GM23248 (cell line): ENCODE measurements around the gene TPST1. TPM values are rescaled to one million over a fixed set of nuclear protein-coding genes. Genes with fewer than 3 reads are reported as not detected.
A peak's percentile ranks its signal among the peaks of the same experiment; 100 is the strongest.

ENCODE experiments used
- DNase-seq: peaks from one replicate; pipeline ENCODE4 v3.0.0-alpha.2; 2015
- H2AFZ ChIP-seq: fragments of 200-600 bp; sonication (generic); 2 replicates; pipeline ENCODE4 v1.6.1; 2016; ENCODE audit warnings: antibody characterized with exemption
- H3F3A ChIP-seq: fragments of 200-600 bp; sonication (generic); 2 replicates; pipeline ENCODE4 v1.6.1; 2016; ENCODE audit warnings: mild to moderate bottlenecking, antibody characterized with exemption, mixed run types; ENCODE audit not compliant: insufficient read depth
- H3K27ac ChIP-seq: fragments of 200-600 bp; sonication (generic); 2 replicates; pipeline ENCODE4 v1.5.1; 2016; ENCODE audit warnings: mild to moderate bottlenecking
- H3K27me3 ChIP-seq: fragments of 200-600 bp; sonication (generic); replicated peaks from 2 replicates; pipeline ENCODE4 v1.6.1; 2016; ENCODE audit warnings: mild to moderate bottlenecking; ENCODE audit not compliant: insufficient read depth
- H3K36me3 ChIP-seq: fragments of 200-600 bp; sonication (generic); 2 replicates; pipeline ENCODE4 v1.6.1; 2016; ENCODE audit warnings: low read depth, mild to moderate bottlenecking
- H3K4me1 ChIP-seq: fragments of 200-600 bp; sonication (generic); 2 replicates; pipeline ENCODE4 v1.6.1; 2016; ENCODE audit warnings: mild to moderate bottlenecking; ENCODE audit not compliant: insufficient read depth
- H3K4me2 ChIP-seq: fragments of 200-600 bp; sonication (generic); one replicate; pipeline ENCODE4 v1.6.1; 2016; ENCODE audit warnings: mild to moderate bottlenecking; ENCODE audit not compliant: unreplicated experiment
- H3K4me3 ChIP-seq: fragments of 200-600 bp; sonication (generic); 2 replicates; pipeline ENCODE4 v1.5.1; 2016; ENCODE audit warnings: mild to moderate bottlenecking
- H3K79me2 ChIP-seq: fragments of 200-600 bp; sonication (generic); 2 replicates; pipeline ENCODE4 v1.6.1; 2016; ENCODE audit warnings: mild to moderate bottlenecking; ENCODE audit not compliant: insufficient read depth
- H3K9ac ChIP-seq: fragments of 200-600 bp; sonication (generic); 2 replicates; pipeline ENCODE4 v1.6.1; 2016; ENCODE audit warnings: mild to moderate bottlenecking
- H3K9me2 ChIP-seq: fragments of 200-600 bp; sonication (generic); 2 replicates; pipeline ENCODE4 v1.6.1; 2016; ENCODE audit warnings: mixed run types, mild to moderate bottlenecking, moderate library complexity; ENCODE audit not compliant: insufficient read depth
- H3K9me3 ChIP-seq: fragments of 200-600 bp; sonication (generic); one replicate; pipeline ENCODE4 v1.6.1; 2017; ENCODE audit warnings: low read depth
- H4K20me1 ChIP-seq: fragments of 200-600 bp; sonication (generic); 2 replicates; pipeline ENCODE4 v1.6.0; 2016; ENCODE audit not compliant: insufficient read depth
- EZH2 ChIP-seq: fragments of 200-600 bp; sonication (generic); IDR thresholded peaks from 2 replicates; pipeline ENCODE4 v1.6.1; 2018; ENCODE audit warnings: antibody characterized with exemption, mild to moderate bottlenecking; ENCODE audit not compliant: insufficient read depth, poor library complexity, severe bottlenecking
- EZH2phosphoT487 ChIP-seq: fragments of 200-600 bp; sonication (generic); IDR thresholded peaks from 2 replicates; pipeline ENCODE4 v1.6.1; 2018; ENCODE audit warnings: antibody characterized with exemption, moderate library complexity, mild to moderate bottlenecking, low read depth; ENCODE audit not compliant: insufficient read depth
- WGBS, 2 experiments: methylation state at CpG; one replicate each; pipeline ENCODE4 v1.1.6; 2015 to 2017; ENCODE audit warnings: low lambda C conversion rate in 2 of 2, low coverage in 1 of 2; ENCODE audit errors: missing lambda C conversion rate in 2 of 2; 5-methylcytosine and 5-hydroxymethylcytosine counted together
- in situ Hi-C: fragments of 300-500 bp; cut with MboI; formaldehyde crosslinking; loops from 2 replicates; pipeline ENCODE4 v1.15.0; 2020
- polyA plus RNA-seq: library from polyadenylated mRNA; unstranded; fragments of >200 nt; fragmentation: Nextera tagmentation; extraction: Ambion mirVana; gene quantifications from 2 replicates; pipeline ENCODE4 v1.2.1, GENCODE V29; 2016
- total RNA-seq: library from RNA; depleted of rRNA; stranded (reverse); fragments of >200 nt; shearing (Covaris generic); gene quantifications from 2 replicates; pipeline ENCODE4 v1.2.3, GENCODE V29; 2014

Gene TPST1
- total and polyA plus RNA-seq, 2 experiments from 2014 or later, result 54.1 to 57.0 TPM

- peaks cover 48% of the 10 kb centered on the region for H3F3A ChIP-seq
- peak; percentile 87 for DNase-seq
- no peaks in the 10 kb centered on the region for H3K9me2 ChIP-seq
- H3K4me3 ChIP-seq, result peak overlapping the region; percentile 50
- TF ChIP-seq EZH2, result no peak
- no peak for TF ChIP-seq EZH2phosphoT487
- H3K4me1 ChIP-seq, result peaks cover 60% of the 10 kb centered on the region
- no peak overlapping the region for H2AFZ ChIP-seq
- H3K79me2 ChIP-seq, result peaks cover 89% of the 10 kb centered on the region
- no peaks in the 10 kb centered on the region for H4K20me1 ChIP-seq
- H3K27me3 ChIP-seq, result no peaks in the 10 kb centered on the region
- H3K9ac ChIP-seq, result peak overlapping the region; percentile 52
- no peaks in the 10 kb centered on the region for H3K9me3 ChIP-seq
- H3K36me3 ChIP-seq, result no peaks in the 10 kb centered on the region
- in situ Hi-C loops, result no loop called here
- peak overlapping the region; percentile 84 for H3K4me2 ChIP-seq
- peak overlapping the region; percentile 85 for H3K27ac ChIP-seq
Observed at GRCh38 chr7:66255534-66256100, 50.5 kb downstream of the TPST1 start.

GRCh38 chr7:66256281-66256680 lies 51.1 kb downstream of the TPST1 start:
- Histone ChIP-seq H3F3A (peaks cover 43% of the 10 kb centered on the region), H3K27ac (peak overlapping the region; percentile 85), H3K27me3 (no peaks in the 10 kb centered on the region), H3K4me3 (no peak overlapping the region), H3K9me2 (no peaks in the 10 kb centered on the region), H3K4me2 (peak overlapping the region; percentile 84), H3K9me3 (no peaks in the 10 kb centered on the region), H3K36me3 (no peaks in the 10 kb centered on the region), H3K79me2 (peaks cover 89% of the 10 kb centered on the region), H3K4me1 (peaks cover 60% of the 10 kb centered on the region), H4K20me1 (no peaks in the 10 kb centered on the region), H3K9ac (no peak overlapping the region), H2AFZ (no peak overlapping the region)
- no peak for TF ChIP-seq EZH2
- TF ChIP-seq EZH2phosphoT487, result no peak
- 50 to 55% methylated on average over 1 of the region's 1 CpG for WGBS, 2 experiments
- DNase-seq, result no peak
- in situ Hi-C loops, result no loop called here

GRCh38 chr7:66257481-66257880 lies 52.3 kb downstream of the TPST1 start:
- Histone ChIP-seq H3K4me3 (no peak overlapping the region), H3K27ac (peak overlapping the region; percentile 49; the same call in 1 of the 2 replicates), H3K9me3 (no peaks in the 10 kb centered on the region), H3K9me2 (no peaks in the 10 kb centered on the region), H3K9ac (no peak overlapping the region), H3K27me3 (no peaks in the 10 kb centered on the region), H3K4me1 (peaks cover 55% of the 10 kb centered on the region), H3F3A (peaks cover 39% of the 10 kb centered on the region), H4K20me1 (no peaks in the 10 kb centered on the region), H3K36me3 (no peaks in the 10 kb centered on the region), H2AFZ (no peak overlapping the region), H3K4me2 (no peak overlapping the region), H3K79me2 (peaks cover 89% of the 10 kb centered on the region)
- 53 to 58% methylated on average over 4 of the region's 4 CpGs for WGBS, 2 experiments
- no peak for DNase-seq
- in situ Hi-C loops, result no loop called here
- no peak for TF ChIP-seq EZH2
- no peak for TF ChIP-seq EZH2phosphoT487

GRCh38 chr7:66258409-66258808 lies 53.3 kb downstream of the TPST1 start:
- in situ Hi-C loops, result no loop called here
- peaks cover 39% of the 10 kb centered on the region for H3F3A ChIP-seq
- H3K9ac ChIP-seq, result peak overlapping the region; percentile 42
- WGBS, 2 experiments, result 16 to 22% methylated on average over 5 of the region's 5 CpGs
- peaks cover 89% of the 10 kb centered on the region for H3K79me2 ChIP-seq
- H3K27me3 ChIP-seq, result no peaks in the 10 kb centered on the region
- peaks cover 55% of the 10 kb centered on the region for H3K4me1 ChIP-seq
- no peaks in the 10 kb centered on the region for H3K9me2 ChIP-seq
- H4K20me1 ChIP-seq, result no peaks in the 10 kb centered on the region
- no peaks in the 10 kb centered on the region for H3K36me3 ChIP-seq
- no peaks in the 10 kb centered on the region for H3K9me3 ChIP-seq
- peak overlapping the region; percentile 49 for H3K27ac ChIP-seq
- H3K4me2 ChIP-seq, result peak overlapping the region; percentile 29
- H3K4me3 ChIP-seq, result peak overlapping the region; percentile 15; the same call in 1 of the 2 replicates
- TF ChIP-seq EZH2, result no peak
- TF ChIP-seq EZH2phosphoT487, result no peak
- no peak overlapping the region for H2AFZ ChIP-seq
- DNase-seq, result peak; percentile 69

GRCh38 chr7:66261941-66262340 lies 56.8 kb downstream of the TPST1 start:
- no peak for DNase-seq
- no peak for TF ChIP-seq EZH2phosphoT487
- TF ChIP-seq EZH2, result no peak
- in situ Hi-C loops, result no loop called here

More at GRCh38 chr7:66261941-66262340, 56.8 kb downstream of the TPST1 start:
- Histone ChIP-seq H3K9me3 (no peaks in the 10 kb centered on the region), H3K4me1 (peaks cover 46% of the 10 kb centered on the region), H3F3A (peaks cover 31% of the 10 kb centered on the region), H3K27ac (no peak overlapping the region), H3K79me2 (peaks cover 97% of the 10 kb centered on the region), H3K9ac (no peak overlapping the region), H4K20me1 (no peaks in the 10 kb centered on the region), H3K36me3 (peaks cover 11% of the 10 kb centered on the region; the same call in 1 of the 2 replicates), H3K27me3 (no peaks in the 10 kb centered on the region), H3K9me2 (no peaks in the 10 kb centered on the region), H3K4me3 (no peak overlapping the region), H2AFZ (no peak overlapping the region), H3K4me2 (no peak overlapping the region)
